HepG2 (cell line): Measurements from ENCODE around the gene PIGO. TPM values are rescaled to one million over a fixed set of nuclear protein-coding genes. Genes with fewer than 3 reads are reported as not detected.

Experiments used
- ATAC-seq: fragments of 200-7000 bp; cut with Tn5 transposase; 3 replicates; pipeline ENCODE4 v1.9.1; 2020; ENCODE audit warnings: mild to moderate bottlenecking, moderate library complexity
- BruUV-seq: library from RNA; stranded (reverse); fragments of 400-500 nt; replicated peaks from 2 replicates; lab custom pipeline; 2021; lab: Mats Ljungman, UMichigan
- CTCF ChIA-PET: fragments of 300-600 bp; formaldehyde crosslinking; extraction: SDS; loops from one replicate; lab custom pipeline; 2021; ENCODE audit warnings: low total read pairs, inconsistent platforms, low intra/inter-chr PET ratio; lab: Yijun Ruan, JAX
- POLR2A ChIA-PET: fragments of 350-600 bp; sonication (Branson Sonifier 250); formaldehyde crosslinking; loops from one replicate; lab custom pipeline; 2020; ENCODE audit warnings: antibody characterized with exemption, inconsistent platforms; lab: Yijun Ruan, JAX
- DNase-seq: peaks from one replicate; pipeline ENCODE4 v3.0.0-alpha.2; 2015; ENCODE audit warnings: low spot score
- FAIRE-seq: peaks from 3 replicates; lab custom pipeline; 2011; peaks lifted over from hg19 to GRCh38; lab: Jason Lieb, UNC
- H2AFZ ChIP-seq: one replicate; pipeline ENCODE4 v1.6.1; 2011; ENCODE audit warnings: low read length, inconsistent platforms
- H3K27ac ChIP-seq: fragments of 300-600 bp; 3 replicates; pipeline ENCODE4 v1.8.0; 2011; ENCODE audit warnings: mixed run types, mild to moderate bottlenecking, mixed read lengths, low read length, inconsistent platforms; ENCODE audit not compliant: insufficient read depth; ENCODE audit errors: extremely low read length
- H3K27me3 ChIP-seq, 2 experiments: fragments of 200-600 bp in 1 of 2; 2 replicates in 1 of 2; 3 replicates in 1 of 2; pipeline versions ENCODE4 v1.6.0 to v1.8.0; 2011; ENCODE audit warnings: low read length in 2 of 2, mild to moderate bottlenecking in 2 of 2, moderate library complexity in 2 of 2, inconsistent platforms in 1 of 2; ENCODE audit not compliant: insufficient read depth in 2 of 2, control insufficient read depth in 1 of 2
- H3K36me3 ChIP-seq, 2 experiments: fragments of 200-600 bp in 1 of 2; replicated peaks in 1 of 2; 2 replicates in 1 of 2; 3 replicates in 1 of 2; pipeline versions ENCODE4 v1.5.1 to v1.8.0; 2011; ENCODE audit warnings: low read length in 2 of 2, inconsistent platforms in 1 of 2; ENCODE audit not compliant: insufficient read depth in 2 of 2, control insufficient read depth in 1 of 2
- H3K4me1 ChIP-seq: 2 replicates; pipeline ENCODE4 v1.5.1; 2012; ENCODE audit warnings: low read length, inconsistent platforms; ENCODE audit not compliant: insufficient read depth
- H3K4me2 ChIP-seq: 2 replicates; pipeline ENCODE4 v1.6.0; 2011; ENCODE audit warnings: low read depth, low read length, inconsistent platforms
- H3K4me3 ChIP-seq, 3 experiments: fragments of 200-600 bp in 1 of 3; sonication (generic), shearing (Covaris generic) in 1 of 3; replicated peaks in 1 of 3; 2 replicates each; pipeline ENCODE4 v1.5.1; 2011 to 2016; ENCODE audit warnings: low read length in 3 of 3, inconsistent platforms in 2 of 3, low read depth in 2 of 3, mild to moderate bottlenecking in 2 of 3, control low read depth in 1 of 3, mixed read lengths in 1 of 3; ENCODE audit not compliant: insufficient read depth in 1 of 3
- H3K79me2 ChIP-seq: one replicate; pipeline ENCODE4 v1.6.1; 2011; ENCODE audit warnings: low read length, inconsistent platforms; ENCODE audit not compliant: insufficient read depth
- H3K9ac ChIP-seq: 2 replicates; pipeline ENCODE4 v1.6.0; 2011; ENCODE audit warnings: mild to moderate bottlenecking, low read depth, low read length, inconsistent platforms; ENCODE audit not compliant: insufficient read depth
- H3K9me3 ChIP-seq: 2 replicates; pipeline ENCODE4 v1.5.1; 2012; ENCODE audit warnings: mild to moderate bottlenecking, low read length
- H4K20me1 ChIP-seq: 2 replicates; pipeline ENCODE4 v1.6.0; 2011; ENCODE audit warnings: inconsistent platforms, mild to moderate bottlenecking, low read length, moderate library complexity; ENCODE audit not compliant: insufficient read depth
- ARID5B ChIP-seq: IDR thresholded peaks from 2 replicates; pipeline ENCODE4 v1.4.0; 2020; ENCODE audit warnings: mild to moderate bottlenecking, missing genetic modification reagents
- NFIB ChIP-seq: sonication (generic); formaldehyde crosslinking; IDR thresholded peaks from 2 replicates; pipeline ENCODE4 v1.9.0; 2021; ENCODE audit warnings: missing genetic modification reagents, mild to moderate bottlenecking, borderline replicate concordance
- NFYC ChIP-seq: IDR thresholded peaks from 2 replicates; pipeline ENCODE4 v1.6.1; 2016; ENCODE audit warnings: missing genetic modification reagents, missing compliant biosample characterization
- PHF5A ChIP-seq: IDR thresholded peaks from one replicate; pipeline ENCODE4 v1.6.1; 2018; ENCODE audit warnings: low read depth, missing genetic modification reagents; ENCODE audit not compliant: unreplicated experiment
- RBAK ChIP-seq: sonication (generic); formaldehyde crosslinking; IDR thresholded peaks from 2 replicates; pipeline ENCODE4 v1.5.1; 2020; ENCODE audit warnings: mild to moderate bottlenecking, missing genetic modification reagents
- SMC3 ChIP-seq: IDR thresholded peaks from 2 replicates; pipeline ENCODE4 v1.6.1; 2011; ENCODE audit warnings: low read length, improper control_type of control experiment
- ZNF841 ChIP-seq: sonication (generic); formaldehyde crosslinking; IDR thresholded peaks from 2 replicates; pipeline ENCODE4 v1.8.1; 2023; ENCODE audit warnings: missing genetic modification reagents, borderline replicate concordance
- WGBS: methylation state at CpG from one replicate; pipeline ENCODE4 v1.1.6; 2017; ENCODE audit warnings: low lambda C conversion rate; 5-methylcytosine and 5-hydroxymethylcytosine counted together
- in situ Hi-C: cut with HindIII; loops from 2 replicates; pipeline ENCODE4 v1.10.0; 2017; ENCODE audit warnings: low pct_unique_long_range_greater_than_20kb; ENCODE audit not compliant: extremely low pct_ligation_motif_present
- intact Hi-C: fragments of 100-400 bp; cut with micrococcal nuclease; formaldehyde crosslinking; loops from one replicate; pipeline ENCODE4 v1.10.0; 2022; ENCODE audit not compliant: unreplicated experiment
- polyA plus RNA-seq, 8 experiments: library from polyadenylated mRNA; depleted of rRNA in 3 of 8; stranded (reverse) in 7 of 8; unstranded in 1 of 8; fragments of >200 nt; fragmentation: Illumina TruSeq in 4 of 8; extraction: Trizol in 4 of 8; gene quantifications; 2 replicates each; pipeline versions ENCODE4 v1.2.1 to v1.2.3, GENCODE V29; 2011 to 2016; ENCODE audit warnings: low read depth in 4 of 8, missing spikeins in 1 of 8, mixed read lengths in 1 of 8; ENCODE audit not compliant: insufficient read depth in 1 of 8
- total RNA-seq, 5 experiments: library from RNA; depleted of rRNA; stranded (reverse); fragments of >200 nt; fragmentation: Illumina TruSeq; extraction: Trizol; gene quantifications; 2 replicates each; pipeline ENCODE4 v1.2.3, GENCODE V29; 2016; ENCODE audit warnings: low read depth in 1 of 5

The PIGO gene
- total and polyA plus RNA-seq, 2 of the 13 experiments (the other 11 are each of a cell fraction or from before 2014, with no cell fraction given), result 20.5 to 26.2 TPM

DNA sequence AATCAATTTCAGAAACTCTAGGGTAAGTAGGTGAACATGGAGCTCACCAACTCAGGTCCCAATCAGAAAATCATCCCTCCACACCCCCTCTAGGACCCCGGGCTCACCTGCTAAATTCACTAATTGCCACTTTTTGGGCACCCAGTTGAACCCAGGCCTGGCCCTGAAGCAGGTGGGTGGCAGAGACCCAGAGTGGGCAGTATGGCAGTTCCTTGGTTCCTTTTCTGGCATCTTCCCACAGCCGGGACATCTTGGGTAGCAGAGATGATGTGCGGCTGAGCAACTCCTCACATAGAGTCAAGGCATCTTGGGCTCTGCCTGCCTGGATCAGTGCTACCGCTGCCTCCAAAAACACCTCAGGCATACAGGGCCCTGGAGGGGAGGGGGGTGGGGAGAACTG, 21.0 kb downstream of the PIGO start:
- intact Hi-C loops, result no loop called here

More for the DNA sequence above, 21.0 kb downstream of the PIGO start:
- H3K9ac ChIP-seq, result no peak overlapping the region
- TF ChIP-seq ZNF841 (CRISPR knock-in tag), result no peak
- no peak for TF ChIP-seq PHF5A (CRISPR knock-in tag)
- TF ChIP-seq RBAK (CRISPR knock-in tag), result no peak
- TF ChIP-seq NFIB (CRISPR knock-in tag), result no peak
- no peak for TF ChIP-seq NFYC (CRISPR knock-in tag)
- TF ChIP-seq SMC3, result no peak
- no peak for TF ChIP-seq ARID5B (CRISPR knock-in tag)
- peaks cover 35% of the 10 kb centered on the region for H3K4me1 ChIP-seq
- peaks cover 4 to 21% of the 10 kb centered on the region in 2 experiments; a peak in 4 of 5 replicates for H3K36me3 ChIP-seq
- FAIRE-seq, result no peak
- WGBS, result 100% methylated on average over 4 of the region's 4 CpGs
- in situ Hi-C loops, result no loop called here
- no peak overlapping the region for H3K4me2 ChIP-seq
- ChIA-PET POLR2A (no interaction called here), CTCF (no interaction called here)
- H3K27me3 ChIP-seq, result no peaks in the 10 kb centered on the region; a peak in 1 of 5 replicates
- no peak overlapping the region for H3K27ac ChIP-seq
- no peak overlapping the region for H2AFZ ChIP-seq
- DNase-seq, result no peak
- no peak for ATAC-seq
- no peaks in the 10 kb centered on the region for H3K9me3 ChIP-seq
- no peak overlapping the region for H3K4me3 ChIP-seq
- peaks cover 14% of the 10 kb centered on the region for H4K20me1 ChIP-seq
- peaks cover 40% of the 10 kb centered on the region for H3K79me2 ChIP-seq
- BruUV-seq, result no TSS peak
